ENCODE results near the gene KCNK1.

Gene KCNK1

GRCh38 chr1:233631810-233632405, 18.0 kb downstream of the KCNK1 start:
- no peak overlapping the region for H3K27ac ChIP-seq
- no peak for TF ChIP-seq CTCF (IDR thresholded peaks at IDR 0.05)
- H3K4me3 ChIP-seq (ENCODE audit: low read depth, low read length): no peak overlapping the region
- no peaks in the 10 kb centered on the region for H3K27me3 ChIP-seq (ENCODE audit: control insufficient read depth, insufficient read depth, low read length)
- H3K36me3 ChIP-seq (ENCODE audit: control insufficient read depth, insufficient read depth, low read length): no peaks in the 10 kb centered on the region
- H3K79me2 ChIP-seq: no peaks in the 10 kb centered on the region
- H3K4me1 ChIP-seq: no peaks in the 10 kb centered on the region
- H3K9me3 ChIP-seq (ENCODE audit: control insufficient read depth, low read length): no peaks in the 10 kb centered on the region
- H3K9ac ChIP-seq: no peak overlapping the region
- H2AFZ ChIP-seq: no peak overlapping the region
- no peak overlapping the region for H3K4me2 ChIP-seq (ENCODE audit: low read length)

- Histone ChIP-seq H3K4me2 (ENCODE audit: low read length) (no peak overlapping the region), H3K4me3 (ENCODE audit: low read depth, low read length) (no peak overlapping the region), H3K9ac (no peak overlapping the region), H3K79me2 (no peaks in the 10 kb centered on the region), H3K4me1 (no peaks in the 10 kb centered on the region), H3K27me3 (ENCODE audit: control insufficient read depth, insufficient read depth, low read length) (no peaks in the 10 kb centered on the region), H3K9me3 (ENCODE audit: control insufficient read depth, low read length) (no peaks in the 10 kb centered on the region), H2AFZ (no peak overlapping the region), H3K36me3 (ENCODE audit: control insufficient read depth, insufficient read depth, low read length) (no peaks in the 10 kb centered on the region), H3K27ac (no peak overlapping the region)
- TF ChIP-seq CTCF (IDR thresholded peaks at IDR 0.05): no peak
Measured at GRCh38 chr1:233632436-233632835, 18.5 kb downstream of the KCNK1 start.

- no peak for TF ChIP-seq CTCF (IDR thresholded peaks at IDR 0.05)
- Histone ChIP-seq H3K9ac (no peak overlapping the region), H3K27me3 (ENCODE audit: control insufficient read depth, insufficient read depth, low read length) (no peaks in the 10 kb centered on the region), H3K4me3 (ENCODE audit: low read depth, low read length) (no peak overlapping the region), H3K4me1 (no peaks in the 10 kb centered on the region), H3K79me2 (no peaks in the 10 kb centered on the region), H3K27ac (no peak overlapping the region), H2AFZ (no peak overlapping the region), H3K9me3 (ENCODE audit: control insufficient read depth, low read length) (no peaks in the 10 kb centered on the region), H3K4me2 (ENCODE audit: low read length) (no peak overlapping the region), H3K36me3 (ENCODE audit: control insufficient read depth, insufficient read depth, low read length) (no peaks in the 10 kb centered on the region)
Measured at GRCh38 chr1:233635765-233636502, 22.0 kb downstream of the KCNK1 start.

- Histone ChIP-seq H3K4me1 (no peaks in the 10 kb centered on the region), H3K27me3 (ENCODE audit: control insufficient read depth, insufficient read depth, low read length) (no peaks in the 10 kb centered on the region), H3K4me2 (ENCODE audit: low read length) (no peak overlapping the region), H3K9me3 (ENCODE audit: control insufficient read depth, low read length) (no peaks in the 10 kb centered on the region), H3K27ac (no peak overlapping the region), H3K36me3 (ENCODE audit: control insufficient read depth, insufficient read depth, low read length) (no peaks in the 10 kb centered on the region), H3K79me2 (no peaks in the 10 kb centered on the region), H2AFZ (no peak overlapping the region), H3K9ac (no peak overlapping the region), H3K4me3 (ENCODE audit: low read depth, low read length) (no peak overlapping the region)
- TF ChIP-seq CTCF (IDR thresholded peaks at IDR 0.05): no peak
Measured at GRCh38 chr1:233636503-233636877, 22.6 kb downstream of the KCNK1 start.

DNA sequence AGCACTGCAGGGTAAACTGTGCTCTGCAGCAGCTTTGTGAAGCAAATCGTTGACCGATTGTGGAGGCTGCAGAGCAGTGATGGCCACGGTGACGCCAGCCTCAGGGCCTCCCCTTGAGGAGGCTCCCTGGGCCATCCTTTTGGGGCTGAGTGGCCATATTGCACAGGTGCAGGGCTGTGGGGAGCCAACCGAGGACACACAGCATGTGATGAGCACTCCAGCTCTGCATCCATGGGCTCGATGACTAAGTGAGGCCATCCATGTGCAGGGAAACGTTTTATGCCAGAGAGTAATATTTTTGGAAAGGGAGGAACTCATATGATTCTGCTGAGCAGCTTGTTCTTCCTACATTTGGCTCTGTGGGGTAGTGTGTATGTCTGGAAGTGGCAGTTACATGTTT, 24.6 kb downstream of the KCNK1 start:
- TF ChIP-seq CTCF (IDR thresholded peaks at IDR 0.05): no peak

More for the DNA sequence above, 24.6 kb downstream of the KCNK1 start:
- no peak overlapping the region for H3K9ac ChIP-seq
- no peaks in the 10 kb centered on the region for H3K36me3 ChIP-seq (ENCODE audit: control insufficient read depth, insufficient read depth, low read length)
- no peaks in the 10 kb centered on the region for H3K27me3 ChIP-seq (ENCODE audit: control insufficient read depth, insufficient read depth, low read length)
- no peak overlapping the region for H3K4me3 ChIP-seq (ENCODE audit: low read depth, low read length)
- no peaks in the 10 kb centered on the region for H3K79me2 ChIP-seq
- H3K4me2 ChIP-seq (ENCODE audit: low read length): no peak overlapping the region
- H3K27ac ChIP-seq: no peak overlapping the region
- no peaks in the 10 kb centered on the region for H3K4me1 ChIP-seq
- no peaks in the 10 kb centered on the region for H3K9me3 ChIP-seq (ENCODE audit: control insufficient read depth, low read length)
- H2AFZ ChIP-seq: no peak overlapping the region

Data from parathyroid adenoma (tissue), 2 donors.